Mononuclear cell (primary cell): ENCODE measurements around the gene SLC7A8. TPM values are rescaled to one million over a fixed set of nuclear protein-coding genes. Genes with fewer than 3 reads are reported as not detected.
A peak's percentile ranks its signal among the peaks of the same experiment; 100 is the strongest.

ENCODE experiments used
- H3K27me3 ChIP-seq: 2 replicates; pipeline ENCODE4 v1.6.0; 2011; ENCODE audit warnings: low read length, control low read depth; ENCODE audit not compliant: insufficient read depth
- H3K4me1 ChIP-seq: 2 replicates; pipeline ENCODE4 v1.5.1; 2011; ENCODE audit warnings: mild to moderate bottlenecking, low read length, control low read depth; ENCODE audit not compliant: insufficient read depth
- H3K4me3 ChIP-seq: 2 replicates; pipeline ENCODE4 v1.5.1; 2011; ENCODE audit warnings: mild to moderate bottlenecking, low read length, moderate library complexity
- H3K9me3 ChIP-seq: 2 replicates; pipeline ENCODE4 v1.5.1; 2011; ENCODE audit warnings: low read depth, mild to moderate bottlenecking, control low read depth, low read length
- total RNA-seq: library from RNA; depleted of rRNA; stranded (reverse); fragments of >200 nt; gene quantifications from one replicate; pipeline ENCODE4 v1.2.3, GENCODE V29; 2012

The SLC7A8 gene
- total RNA-seq, 1 donor: 0.21 TPM

- no peaks in the 10 kb centered on the region for H3K9me3 ChIP-seq
- peaks cover 28% of the 10 kb centered on the region for H3K4me1 ChIP-seq
- H3K27me3 ChIP-seq: no peaks in the 10 kb centered on the region
- peak within 1 kb of the TSS; percentile 81 for H3K4me3 ChIP-seq
Observed at GRCh38 chr14:23094666-23095195, 88.7 kb downstream of the SLC7A8 start, which contains the start of gene ACIN1. TSS of gene ACIN1 (minus strand) at chr14:23095136. CDS start at chr14:23095112, 24 bp downstream.

GRCh38 chr14:23093991-23094665 lies 89.3 kb downstream of the SLC7A8 start:
- no peaks in the 10 kb centered on the region for H3K27me3 ChIP-seq
- peak overlapping the region; percentile 81 for H3K4me3 ChIP-seq
- peaks cover 28% of the 10 kb centered on the region for H3K4me1 ChIP-seq
- no peaks in the 10 kb centered on the region for H3K9me3 ChIP-seq

DNA sequence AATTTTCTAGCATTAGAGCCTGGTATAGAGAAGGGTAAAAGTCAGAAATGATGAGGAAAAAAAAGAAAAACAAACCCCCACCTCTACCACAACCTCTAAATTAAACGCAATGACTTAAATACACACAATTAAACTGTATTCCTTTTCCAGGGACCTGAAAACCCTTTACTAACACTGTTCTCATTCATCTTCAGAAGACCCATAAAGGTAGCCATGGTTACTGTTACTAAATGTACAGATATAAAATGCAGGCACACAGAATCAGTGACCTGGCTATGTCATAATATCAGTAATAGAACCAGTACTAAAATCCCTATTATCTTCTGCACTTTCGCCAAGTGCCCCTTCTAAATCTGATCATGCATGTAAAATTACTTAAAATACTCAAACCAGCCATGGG lies 89.9 kb downstream of the SLC7A8 start:
- H3K4me1 ChIP-seq: peaks cover 28% of the 10 kb centered on the region
- no peaks in the 10 kb centered on the region for H3K9me3 ChIP-seq
- H3K4me3 ChIP-seq: peak overlapping the region; percentile 81
- H3K27me3 ChIP-seq: no peaks in the 10 kb centered on the region

- Histone ChIP-seq H3K9me3 (no peaks in the 10 kb centered on the region), H3K4me1 (peaks cover 28% of the 10 kb centered on the region), H3K27me3 (no peaks in the 10 kb centered on the region), H3K4me3 (no peak overlapping the region)
Observed at GRCh38 chr14:23093104-23093503, 90.4 kb downstream of the SLC7A8 start.

- no peaks in the 10 kb centered on the region for H3K9me3 ChIP-seq
- peaks cover 22% of the 10 kb centered on the region for H3K4me1 ChIP-seq
- H3K4me3 ChIP-seq: no peak overlapping the region
- H3K27me3 ChIP-seq: no peaks in the 10 kb centered on the region
Observed at GRCh38 chr14:23091294-23092225, 91.9 kb downstream of the SLC7A8 start.

DNA sequence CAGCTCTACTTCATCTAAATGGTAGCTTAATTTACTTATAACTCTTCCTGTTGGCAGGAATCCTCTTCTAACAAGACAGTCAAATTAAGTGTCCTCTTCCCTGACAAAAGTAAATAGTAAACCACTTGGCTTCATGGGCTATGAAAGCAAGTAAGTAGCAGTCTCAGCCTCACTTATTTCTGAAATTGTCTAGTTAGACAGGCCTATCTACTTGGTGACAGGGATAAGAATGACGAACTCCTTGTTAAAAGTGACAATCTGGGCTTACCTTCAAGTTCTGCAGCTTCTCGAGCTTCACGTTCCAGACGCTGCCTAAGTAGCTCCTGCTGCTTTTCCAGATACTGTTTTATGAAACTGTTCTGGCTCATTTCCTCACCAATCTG lies 93.2 kb downstream of the SLC7A8 start:
- Histone ChIP-seq H3K4me1 (peaks cover 23% of the 10 kb centered on the region), H3K27me3 (no peaks in the 10 kb centered on the region), H3K9me3 (no peaks in the 10 kb centered on the region), H3K4me3 (no peak overlapping the region)

DNA sequence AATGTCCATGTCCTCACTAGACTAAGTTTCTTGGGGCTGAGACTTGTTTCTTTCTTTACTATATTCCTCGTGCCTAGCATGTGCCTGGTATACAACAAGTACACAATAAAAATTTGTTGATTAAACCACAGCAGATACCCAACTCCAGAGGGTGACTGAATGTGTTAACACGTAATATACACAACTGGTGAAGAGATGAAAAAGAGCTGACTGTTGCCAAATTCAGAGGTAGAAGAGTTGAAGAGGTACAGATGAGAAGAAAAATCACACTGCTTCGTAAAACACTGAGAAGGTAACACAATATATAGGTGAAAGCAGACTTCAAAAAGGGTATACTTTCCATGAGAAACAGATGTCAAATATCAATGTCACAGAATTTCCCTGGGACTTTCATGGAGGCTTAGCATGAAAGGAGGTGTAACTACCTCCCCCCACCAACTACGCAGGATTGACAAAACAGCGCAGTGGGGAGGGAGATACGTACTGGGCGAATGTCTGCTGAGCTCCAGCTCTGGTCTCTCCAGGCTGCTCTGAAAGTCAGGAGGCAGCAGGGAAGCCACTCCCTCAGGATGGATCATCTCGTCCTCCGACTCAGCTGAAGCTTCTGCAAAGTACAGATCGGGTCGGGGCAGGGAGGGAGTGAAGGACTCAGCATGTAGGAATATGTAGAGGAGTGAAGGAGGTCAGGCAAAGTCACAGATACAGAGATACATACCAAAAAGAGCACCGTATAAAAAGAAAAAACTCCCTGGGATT lies 93.8 kb downstream of the SLC7A8 start:
- H3K4me3 ChIP-seq: no peak overlapping the region

DNA sequence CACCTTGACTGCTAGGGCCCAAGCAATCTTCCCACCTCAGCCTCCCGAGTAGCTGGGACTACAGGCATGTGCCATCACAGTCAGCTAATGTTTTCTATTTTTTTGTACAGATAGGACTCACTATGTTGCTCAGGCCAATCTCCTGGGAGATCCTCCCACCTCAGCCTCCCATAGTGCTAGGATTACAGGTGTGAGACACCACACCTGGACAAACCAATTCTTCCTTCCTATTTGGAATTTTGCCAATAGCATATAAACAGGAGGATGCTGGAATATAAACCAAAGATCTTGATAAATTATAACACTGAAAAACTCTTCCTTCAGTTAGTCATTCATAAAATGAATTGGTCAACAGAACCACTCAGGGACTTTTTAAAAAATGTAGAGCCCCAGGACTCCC lies 96.9 kb downstream of the SLC7A8 start:
- H3K9me3 ChIP-seq: no peaks in the 10 kb centered on the region
- no peaks in the 10 kb centered on the region for H3K27me3 ChIP-seq
- H3K4me3 ChIP-seq: no peak overlapping the region
- peaks cover 10% of the 10 kb centered on the region for H3K4me1 ChIP-seq

More for the DNA sequence above, 93.8 kb downstream of the SLC7A8 start:
- H3K27me3 ChIP-seq: no peaks in the 10 kb centered on the region
- H3K4me1 ChIP-seq: peaks cover 23% of the 10 kb centered on the region
- H3K9me3 ChIP-seq: no peaks in the 10 kb centered on the region

- no peaks in the 10 kb centered on the region for H3K27me3 ChIP-seq
Observed at GRCh38 chr14:23085458-23085857, 98.0 kb downstream of the SLC7A8 start.

GRCh38 chr14:23080474-23080873 lies 103.0 kb downstream of the SLC7A8 start:
- Histone ChIP-seq H3K4me3 (no peak overlapping the region), H3K27me3 (no peaks in the 10 kb centered on the region), H3K9me3 (no peaks in the 10 kb centered on the region), H3K4me1 (peaks cover 23% of the 10 kb centered on the region)

More at GRCh38 chr14:23085458-23085857, 98.0 kb downstream of the SLC7A8 start:
- Histone ChIP-seq H3K9me3 (no peaks in the 10 kb centered on the region), H3K4me3 (no peak overlapping the region), H3K4me1 (peaks cover 10% of the 10 kb centered on the region)

DNA sequence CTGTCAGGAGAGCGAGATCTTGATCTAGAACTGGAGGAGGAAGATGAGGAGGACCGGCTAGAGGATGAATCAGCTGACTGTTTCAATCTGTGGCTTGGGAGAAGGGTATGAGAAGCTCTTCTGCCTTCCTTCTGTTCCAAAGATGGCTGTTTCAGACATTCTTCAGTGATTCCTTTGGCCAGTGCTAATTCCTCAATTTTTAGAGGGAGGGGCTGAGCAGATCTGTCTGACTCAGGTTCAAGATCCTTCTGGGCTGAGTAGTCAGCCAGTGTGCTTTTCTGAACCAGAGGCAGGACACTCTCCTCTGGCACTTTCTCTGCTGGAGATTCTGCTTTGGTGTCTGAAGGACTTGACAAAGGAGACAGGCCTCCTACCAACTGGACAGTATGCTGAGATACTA lies 103.7 kb downstream of the SLC7A8 start:
- Histone ChIP-seq H3K4me3 (no peak overlapping the region), H3K27me3 (no peaks in the 10 kb centered on the region), H3K4me1 (peaks cover 21% of the 10 kb centered on the region), H3K9me3 (no peaks in the 10 kb centered on the region)

DNA sequence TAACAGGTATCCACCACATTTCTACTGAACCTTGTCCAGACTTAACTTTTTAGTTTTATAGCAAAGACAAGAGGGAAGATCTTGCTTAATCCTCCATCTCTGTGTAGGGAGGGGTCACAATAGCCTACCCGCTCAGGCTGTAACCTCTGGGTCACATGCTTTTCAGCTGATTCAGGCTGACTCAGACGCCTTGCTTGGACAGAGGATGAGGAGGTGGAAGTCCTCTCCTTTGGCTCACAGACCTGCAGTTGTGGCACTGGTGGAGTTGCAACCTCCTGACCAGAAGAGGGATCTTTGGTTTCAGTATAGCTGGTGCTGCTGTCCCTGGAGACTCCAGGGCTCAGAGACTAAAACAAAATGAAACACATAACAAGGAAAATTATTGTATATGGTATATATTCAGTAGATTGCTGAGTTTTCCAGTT lies 104.8 kb downstream of the SLC7A8 start:
- H3K4me1 ChIP-seq: peaks cover 21% of the 10 kb centered on the region
- H3K27me3 ChIP-seq: no peaks in the 10 kb centered on the region
- no peak overlapping the region for H3K4me3 ChIP-seq
- H3K9me3 ChIP-seq: no peaks in the 10 kb centered on the region

GRCh38 chr14:23077962-23078361 lies 105.5 kb downstream of the SLC7A8 start:
- H3K27me3 ChIP-seq: no peaks in the 10 kb centered on the region
- H3K4me3 ChIP-seq: no peak overlapping the region
- H3K9me3 ChIP-seq: no peaks in the 10 kb centered on the region
- H3K4me1 ChIP-seq: peaks cover 21% of the 10 kb centered on the region

DNA sequence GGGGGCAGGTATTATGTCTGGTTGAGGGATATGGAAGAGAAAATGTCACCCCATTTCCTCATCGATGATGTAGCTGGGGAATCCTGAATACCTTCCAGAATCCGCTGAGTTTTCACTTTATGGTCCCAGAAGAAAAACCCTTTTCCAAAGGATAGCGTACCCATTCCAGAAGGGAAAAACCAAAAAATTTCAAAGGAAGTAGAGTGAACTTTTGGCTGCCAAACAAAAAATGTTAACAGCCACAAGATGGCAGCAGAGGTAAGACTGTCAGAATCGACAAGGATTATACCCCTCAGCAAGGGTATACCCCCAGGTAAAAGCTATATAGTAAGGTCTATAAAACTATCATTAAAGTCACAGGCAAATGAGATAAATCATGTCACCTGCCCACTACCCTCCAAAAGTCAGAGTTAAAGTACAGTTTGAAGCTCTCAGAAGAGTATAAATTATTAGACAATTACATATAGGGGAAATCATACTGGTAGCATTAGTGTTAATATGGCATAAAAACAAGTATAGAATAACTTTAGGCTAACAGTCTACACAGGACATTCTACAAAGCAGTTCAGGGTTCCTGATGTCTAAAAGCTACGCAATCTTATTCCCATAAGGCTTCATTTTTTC lies 106.6 kb downstream of the SLC7A8 start:
- H3K4me1 ChIP-seq: peaks cover 26% of the 10 kb centered on the region
- no peaks in the 10 kb centered on the region for H3K9me3 ChIP-seq
- H3K4me3 ChIP-seq: no peak overlapping the region
- H3K27me3 ChIP-seq: no peaks in the 10 kb centered on the region
